SK-N-SH (cell line): ENCODE data around the gene CPNE1.

Experiments used
- EP300 ChIP-seq, 2 experiments: IDR thresholded peaks; 2 replicates each; pipeline versions ENCODE4 v1.4.0 to v1.6.1; 2012; ENCODE audit warnings: borderline replicate concordance in 1 of 2, low read depth in 1 of 2, low read length in 1 of 2
- EZH2phosphoT487 ChIP-seq: fragments of 200-600 bp; sonication (generic); IDR thresholded peaks from 2 replicates; pipeline ENCODE4 v1.6.1; 2017; ENCODE audit warnings: low read depth, mixed run types, mild to moderate bottlenecking, antibody characterized with exemption, moderate library complexity, borderline replicate concordance
- FOXM1 ChIP-seq: IDR thresholded peaks from 2 replicates; pipeline ENCODE4 v1.4.0; 2012; ENCODE audit warnings: low read depth, mild to moderate bottlenecking
- GABPA ChIP-seq: IDR thresholded peaks from 2 replicates; pipeline ENCODE4 v1.4.0; 2012; ENCODE audit warnings: low read depth, mild to moderate bottlenecking
- MEF2A ChIP-seq: IDR thresholded peaks from 2 replicates; pipeline ENCODE4 v1.4.0; 2012; ENCODE audit warnings: low read depth, borderline replicate concordance
- POLR2AphosphoS5 ChIP-seq: IDR thresholded peaks from 2 replicates; pipeline ENCODE4 v1.6.1; 2012; ENCODE audit warnings: low read depth, low read length
- RAD21 ChIP-seq: IDR thresholded peaks from 2 replicates; pipeline ENCODE4 v1.6.1; 2012; ENCODE audit warnings: mild to moderate bottlenecking, low read length
- RFX5 ChIP-seq: IDR thresholded peaks from 2 replicates; pipeline ENCODE4 v1.6.1; 2012; ENCODE audit warnings: mild to moderate bottlenecking, improper control_type of control experiment, low read length
- SIN3A ChIP-seq: IDR thresholded peaks from 2 replicates; pipeline ENCODE4 v1.6.1; 2012; ENCODE audit warnings: low read depth, mild to moderate bottlenecking, low read length, moderate library complexity, borderline replicate concordance
- TCF12 ChIP-seq: IDR thresholded peaks from 2 replicates; pipeline ENCODE4 v1.4.0; 2012
- TEAD4 ChIP-seq: IDR thresholded peaks from 2 replicates; pipeline ENCODE4 v1.4.0; 2012; ENCODE audit warnings: mild to moderate bottlenecking, borderline replicate concordance; ENCODE audit not compliant: insufficient read depth
- TF ChIP-seq, protein P1 (sequence below): fragments of 200-600 bp; sonication (generic); IDR thresholded peaks from 2 replicates; pipeline ENCODE4 v1.6.1; 2017; ENCODE audit warnings: antibody characterized with exemption, mild to moderate bottlenecking, moderate library complexity
- TF ChIP-seq, protein P2 (sequence below): IDR thresholded peaks from 2 replicates; pipeline ENCODE4 v1.6.1; 2012; ENCODE audit warnings: mild to moderate bottlenecking, low read depth, low read length, moderate library complexity

DNA sequence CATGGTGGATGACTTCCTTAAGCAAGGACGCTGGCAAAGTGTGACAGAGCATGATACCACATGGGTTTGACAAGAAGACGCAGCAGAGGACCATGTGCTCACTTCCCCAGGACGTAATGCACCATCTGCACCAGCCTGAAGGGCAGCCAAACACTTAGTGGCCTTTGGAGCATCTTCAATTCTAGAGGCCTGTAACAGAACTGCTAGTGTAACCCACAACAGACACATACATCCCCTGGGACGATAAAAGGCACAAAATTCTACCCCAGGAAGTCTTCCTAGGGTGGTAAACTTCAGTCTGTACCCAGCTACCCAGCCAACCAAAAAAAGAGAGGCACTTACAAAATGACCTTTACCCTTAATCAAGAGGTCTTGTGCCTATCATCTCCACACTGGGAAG is 9.2 kb upstream of the CPNE1 start:
- TF ChIP-seq, protein P1, sequence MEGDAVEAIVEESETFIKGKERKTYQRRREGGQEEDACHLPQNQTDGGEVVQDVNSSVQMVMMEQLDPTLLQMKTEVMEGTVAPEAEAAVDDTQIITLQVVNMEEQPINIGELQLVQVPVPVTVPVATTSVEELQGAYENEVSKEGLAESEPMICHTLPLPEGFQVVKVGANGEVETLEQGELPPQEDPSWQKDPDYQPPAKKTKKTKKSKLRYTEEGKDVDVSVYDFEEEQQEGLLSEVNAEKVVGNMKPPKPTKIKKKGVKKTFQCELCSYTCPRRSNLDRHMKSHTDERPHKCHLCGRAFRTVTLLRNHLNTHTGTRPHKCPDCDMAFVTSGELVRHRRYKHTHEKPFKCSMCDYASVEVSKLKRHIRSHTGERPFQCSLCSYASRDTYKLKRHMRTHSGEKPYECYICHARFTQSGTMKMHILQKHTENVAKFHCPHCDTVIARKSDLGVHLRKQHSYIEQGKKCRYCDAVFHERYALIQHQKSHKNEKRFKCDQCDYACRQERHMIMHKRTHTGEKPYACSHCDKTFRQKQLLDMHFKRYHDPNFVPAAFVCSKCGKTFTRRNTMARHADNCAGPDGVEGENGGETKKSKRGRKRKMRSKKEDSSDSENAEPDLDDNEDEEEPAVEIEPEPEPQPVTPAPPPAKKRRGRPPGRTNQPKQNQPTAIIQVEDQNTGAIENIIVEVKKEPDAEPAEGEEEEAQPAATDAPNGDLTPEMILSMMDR: no peak
- no peak for TF ChIP-seq POLR2AphosphoS5
- no peak for TF ChIP-seq MEF2A
- no peak for TF ChIP-seq TEAD4
- no peak for TF ChIP-seq FOXM1
- no peak for TF ChIP-seq GABPA
- no peak for TF ChIP-seq TCF12
- TF ChIP-seq SIN3A: no peak
- TF ChIP-seq RAD21: no peak
- TF ChIP-seq EP300 (IDR thresholded peaks at IDR 0.05; ENCODE audit: borderline replicate concordance in 1 of 2, low read depth in 1 of 2, low read length in 1 of 2): no peak
- no peak for TF ChIP-seq RFX5
- TF ChIP-seq EZH2phosphoT487: no peak
- TF ChIP-seq, protein P2, sequence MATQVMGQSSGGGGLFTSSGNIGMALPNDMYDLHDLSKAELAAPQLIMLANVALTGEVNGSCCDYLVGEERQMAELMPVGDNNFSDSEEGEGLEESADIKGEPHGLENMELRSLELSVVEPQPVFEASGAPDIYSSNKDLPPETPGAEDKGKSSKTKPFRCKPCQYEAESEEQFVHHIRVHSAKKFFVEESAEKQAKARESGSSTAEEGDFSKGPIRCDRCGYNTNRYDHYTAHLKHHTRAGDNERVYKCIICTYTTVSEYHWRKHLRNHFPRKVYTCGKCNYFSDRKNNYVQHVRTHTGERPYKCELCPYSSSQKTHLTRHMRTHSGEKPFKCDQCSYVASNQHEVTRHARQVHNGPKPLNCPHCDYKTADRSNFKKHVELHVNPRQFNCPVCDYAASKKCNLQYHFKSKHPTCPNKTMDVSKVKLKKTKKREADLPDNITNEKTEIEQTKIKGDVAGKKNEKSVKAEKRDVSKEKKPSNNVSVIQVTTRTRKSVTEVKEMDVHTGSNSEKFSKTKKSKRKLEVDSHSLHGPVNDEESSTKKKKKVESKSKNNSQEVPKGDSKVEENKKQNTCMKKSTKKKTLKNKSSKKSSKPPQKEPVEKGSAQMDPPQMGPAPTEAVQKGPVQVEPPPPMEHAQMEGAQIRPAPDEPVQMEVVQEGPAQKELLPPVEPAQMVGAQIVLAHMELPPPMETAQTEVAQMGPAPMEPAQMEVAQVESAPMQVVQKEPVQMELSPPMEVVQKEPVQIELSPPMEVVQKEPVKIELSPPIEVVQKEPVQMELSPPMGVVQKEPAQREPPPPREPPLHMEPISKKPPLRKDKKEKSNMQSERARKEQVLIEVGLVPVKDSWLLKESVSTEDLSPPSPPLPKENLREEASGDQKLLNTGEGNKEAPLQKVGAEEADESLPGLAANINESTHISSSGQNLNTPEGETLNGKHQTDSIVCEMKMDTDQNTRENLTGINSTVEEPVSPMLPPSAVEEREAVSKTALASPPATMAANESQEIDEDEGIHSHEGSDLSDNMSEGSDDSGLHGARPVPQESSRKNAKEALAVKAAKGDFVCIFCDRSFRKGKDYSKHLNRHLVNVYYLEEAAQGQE: no peak
